Tracheal epithelial cell (primary cell): Measurements from ENCODE around the gene CTSZ. TPM values are rescaled to one million over a fixed set of nuclear protein-coding genes. Genes with fewer than 3 reads are reported as not detected.

Source experiments
- total RNA-seq: library from RNA; depleted of rRNA; stranded (reverse); fragments of >200 nt; gene quantifications from 2 replicates; pipeline ENCODE4 v1.2.1, GENCODE V29; 2014

Gene CTSZ
- total RNA-seq, result 50.5 and 104 TPM in 2 replicates

GRCh38 chr20:59006864-59007664, at the start of gene CTSZ:
Gene CTSZ, minus strand, starts transcription at chr20:59007254. Its CDS starts 126 bp downstream, at chr20:59007128.

GRCh38 chr20:59042151-59042795, 35.2 kb upstream of the CTSZ start, which contains the start of gene PRELID3B:
Gene PRELID3B, minus strand, starts transcription at chr20:59042786. Its CDS starts 56 bp downstream, at chr20:59042730.

GRCh38 chr20:59032023-59032712, 25.1 kb upstream of the CTSZ start, which contains the start of gene ATP5F1E:
Gene ATP5F1E, minus strand, starts transcription at chr20:59032335. Its CDS starts 84 bp downstream, at chr20:59032251.

GRCh38 chr20:59019217-59019616, 12.2 kb upstream of the CTSZ start, which contains the start of gene TUBB1:
Gene TUBB1, plus strand, starts transcription at chr20:59019429. Its CDS starts 94 bp downstream, at chr20:59019523.

GRCh38 chr20:58980711-58981627, 26.1 kb downstream of the CTSZ start, which contains the start of gene NELFCD:
Gene NELFCD, plus strand, starts transcription at chr20:58981256. Its CDS starts 54 bp downstream, at chr20:58981310.

Other genes starting within 250 kb of the CTSZ start
- 0.48 TPM in 1 of 2 replicates, not detected in the other for gene GNAS-AS1, start 156.4 kb downstream of the CTSZ start, total RNA-seq
- gene GNAS, start 154.5 kb downstream of the CTSZ start, total RNA-seq, result 214 and 243 TPM in 2 replicates
- 40.0 and 40.9 TPM in 2 replicates for gene NELFCD, start 26.0 kb downstream of the CTSZ start, total RNA-seq
- gene TUBB1, start 12.2 kb upstream of the CTSZ start, total RNA-seq, result not detected in 2 replicates
- 19.3 and 22.6 TPM in 2 replicates for gene ATP5F1E, start 25.1 kb upstream of the CTSZ start, total RNA-seq
- gene PRELID3B, start 35.5 kb upstream of the CTSZ start, total RNA-seq, result 133 and 144 TPM in 2 replicates
- not detected in 2 replicates for gene ZNF831, start 156.6 kb upstream of the CTSZ start, total RNA-seq